ENCODE results near the gene TRIM46. TPM values are rescaled to one million over a fixed set of nuclear protein-coding genes. Genes with fewer than 3 reads are reported as not detected.
"Not testable (repeated sequence)": the region's sequence is repeated elsewhere in the genome, so short reads cannot be mapped to it uniquely, and the experiment has no call there.

The TRIM46 gene
- total and polyA plus RNA-seq, 7 donors = 0.16 to 3.0 (median 0.64) TPM; not detected in 1

- peak within 1 kb of the TSS; percentile 49 to 86 (median 75) for H3K4me3 ChIP-seq
- intact Hi-C loops (cut with DNase I) = loop anchor here (1.0 to 5.0 kb wide), 4 partner anchors 14 to 116 kb away; a partner anchor contains a TSS
- peak; percentile 96 for DNase-seq
- WGBS, 2 donors = 0 to 1% methylated on average over 64 of the region's 64 CpGs
- peaks cover 0 to 12% (median 0%) of the 10 kb centered on the region in 4 donors for H3K36me3 ChIP-seq
- H3K9me3 ChIP-seq = no peaks in the 10 kb centered on the region
- H3K27me3 ChIP-seq = no peaks in the 10 kb centered on the region
- TF ChIP-seq EP300 (IDR thresholded peaks at IDR 0.05) (peak in 1 of 4 donors; percentile 51), POLR2AphosphoS5 (IDR thresholded peaks at IDR 0.05) (peak in 3 of 4 donors; percentile 65 to 86 (median 86)), POLR2A (IDR thresholded peaks at IDR 0.05) (peak in 1 of 2 donors; percentile 54), CTCF (IDR thresholded peaks at IDR 0.05) (no peak)
- H3K27ac ChIP-seq = peak within 1 kb of the TSS; percentile 93 to 100 (median 98)
- peaks cover 0 to 36% (median 30%) of the 10 kb centered on the region in 4 donors for H3K4me1 ChIP-seq
These were observed 35.1 kb downstream of the TRIM46 start, which contains the start of gene MTX1 for GRCh38 chr1:155208541-155209311. Gene MTX1, plus strand, starts transcription at chr1:155208695. Its CDS starts 110 bp downstream, at chr1:155208805.

GRCh38 chr1:155209312-155209721 is 35.7 kb downstream of the TRIM46 start:
- no peaks in the 10 kb centered on the region for H3K9me3 ChIP-seq
- H3K27me3 ChIP-seq = no peaks in the 10 kb centered on the region
- H3K4me3 ChIP-seq = peak overlapping the region; percentile 49 to 86 (median 75)
- TF ChIP-seq POLR2A (IDR thresholded peaks at IDR 0.05) = no peak
- TF ChIP-seq CTCF (IDR thresholded peaks at IDR 0.05) = no peak
- no peak for TF ChIP-seq EP300 (IDR thresholded peaks at IDR 0.05)
- no peak for TF ChIP-seq POLR2AphosphoS5 (IDR thresholded peaks at IDR 0.05)
- no peak for DNase-seq
- H3K36me3 ChIP-seq = peaks cover 0 to 12% (median 0%) of the 10 kb centered on the region in 4 donors
- 3% methylated on average over 13 of the region's 13 CpGs for WGBS, 2 donors
- intact Hi-C loops (cut with DNase I) = loop anchor here (2.0 to 5.0 kb wide), 2 partner anchors 17 to 33 kb away; a partner anchor contains a TSS
- H3K27ac ChIP-seq = peak overlapping the region; percentile 93 to 100 (median 98)
- peaks cover 0 to 36% (median 30%) of the 10 kb centered on the region in 4 donors for H3K4me1 ChIP-seq

- H3K9me3 ChIP-seq = no peaks in the 10 kb centered on the region
- H3K4me1 ChIP-seq = peaks cover 0 to 36% (median 30%) of the 10 kb centered on the region in 4 donors
- H3K27ac ChIP-seq = peak overlapping the region in 2 of 4 donors; percentile 14 to 99
- H3K36me3 ChIP-seq = peaks cover 0 to 14% (median 0%) of the 10 kb centered on the region in 4 donors
- no peaks in the 10 kb centered on the region for H3K27me3 ChIP-seq
- H3K4me3 ChIP-seq = no peak overlapping the region
- TF ChIP-seq EP300 (IDR thresholded peaks at IDR 0.05) (no peak), CTCF (IDR thresholded peaks at IDR 0.05) (no peak), POLR2A (IDR thresholded peaks at IDR 0.05) (no peak)
- 87 to 90% methylated on average over 4 of the region's 4 CpGs for WGBS, 2 donors
- no peak for DNase-seq
- intact Hi-C loops (cut with DNase I) = no loop called here
These were observed 36.9 kb downstream of the TRIM46 start for GRCh38 chr1:155210314-155211104.

GRCh38 chr1:155211381-155212050 is 37.9 kb downstream of the TRIM46 start:
- Histone ChIP-seq H3K36me3 (peaks cover 0 to 16% (median 0%) of the 10 kb centered on the region in 4 donors), H3K4me1 (peaks cover 0 to 31% (median 27%) of the 10 kb centered on the region in 4 donors), H3K27ac (peak overlapping the region in 2 of 4 donors; percentile 14 to 26)
- H3K9me3 ChIP-seq; H3K4me3 ChIP-seq; DNase-seq; H3K27me3 ChIP-seq; intact Hi-C loops (cut with DNase I): not testable (repeated sequence)
- WGBS, 2 donors = 89 to 90% methylated on average over 13 of the region's 13 CpGs

GRCh38 chr1:155212051-155212440 is 38.4 kb downstream of the TRIM46 start:
- WGBS, 2 donors = 83 to 84% methylated on average over 7 of the region's 7 CpGs

GRCh38 chr1:155214702-155215101 is 41.1 kb downstream of the TRIM46 start:
- 79 to 87% methylated on average over 8 to 9 of the region's 10 CpGs for WGBS, 2 donors
- peaks cover 0 to 10% (median 10%) of the 10 kb centered on the region in 4 donors for H3K4me1 ChIP-seq
- H3K27ac ChIP-seq; H3K9me3 ChIP-seq; intact Hi-C loops (cut with DNase I); H3K27me3 ChIP-seq; DNase-seq; H3K4me3 ChIP-seq: not testable (repeated sequence)
- H3K36me3 ChIP-seq = peaks cover 0 to 16% (median 0%) of the 10 kb centered on the region in 4 donors

More at GRCh38 chr1:155212051-155212440, 38.4 kb downstream of the TRIM46 start:
- Histone ChIP-seq H3K36me3 (peaks cover 0 to 16% (median 0%) of the 10 kb centered on the region in 4 donors), H3K27ac (peak overlapping the region in 2 of 4 donors; percentile 14 to 26), H3K4me1 (peaks cover 0 to 26% (median 21%) of the 10 kb centered on the region in 4 donors)
- DNase-seq; H3K4me3 ChIP-seq; intact Hi-C loops (cut with DNase I); H3K27me3 ChIP-seq; H3K9me3 ChIP-seq: not testable (repeated sequence)

All from sigmoid colon (tissue), 7 donors.